Hematopoietic multipotent progenitor cell treated with erythropoietin and hydrocortisone succinate and interleukin-3 and kit ligand, for 8 days (in vitro differentiated cells): Measurements from ENCODE around the gene CIDEC.

ENCODE experiments used
- DNase-seq: peaks from one replicate; pipeline ENCODE4 v3.0.0-alpha.2; 2015

Gene CIDEC, protein sequence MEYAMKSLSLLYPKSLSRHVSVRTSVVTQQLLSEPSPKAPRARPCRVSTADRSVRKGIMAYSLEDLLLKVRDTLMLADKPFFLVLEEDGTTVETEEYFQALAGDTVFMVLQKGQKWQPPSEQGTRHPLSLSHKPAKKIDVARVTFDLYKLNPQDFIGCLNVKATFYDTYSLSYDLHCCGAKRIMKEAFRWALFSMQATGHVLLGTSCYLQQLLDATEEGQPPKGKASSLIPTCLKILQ

DNA sequence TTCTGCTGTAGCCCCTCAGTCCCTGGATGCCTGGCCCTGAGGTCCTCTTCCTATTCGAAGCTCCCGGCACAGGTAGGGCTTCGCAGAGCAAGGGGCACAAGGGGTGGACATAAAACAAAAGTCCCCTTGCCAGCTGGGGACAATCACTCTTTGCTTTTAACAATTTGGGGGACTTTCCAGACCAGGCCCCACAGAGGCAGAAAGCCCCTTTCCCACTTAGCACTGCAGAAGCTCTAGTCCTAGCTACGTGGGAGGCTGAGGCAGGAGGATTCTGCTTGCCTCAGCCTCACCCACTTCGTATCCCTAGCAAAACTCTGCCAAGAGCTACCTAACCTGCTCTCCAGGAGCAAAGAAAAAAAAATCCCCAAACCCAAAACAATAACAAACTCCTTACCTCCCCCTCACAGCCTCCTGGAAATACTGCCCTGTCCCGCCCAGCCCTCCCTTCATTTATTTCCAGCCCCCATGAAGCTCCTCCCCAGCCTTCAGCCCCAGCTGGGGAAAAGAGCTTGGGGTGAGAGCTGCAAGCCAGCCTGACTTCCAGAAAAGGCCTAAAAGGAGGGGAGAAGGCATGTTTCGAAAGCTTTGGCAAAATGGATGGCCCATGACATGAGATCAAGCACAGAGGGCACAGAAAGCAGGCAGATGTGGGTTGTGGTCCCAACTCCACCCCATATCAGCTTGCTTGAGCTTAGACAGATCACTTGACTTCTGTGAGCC, at the start of gene CIDEC:
CIDEC (minus strand) TSS at position 424 of the 720 bp plus-strand sequence. CDS start 1,767 bp downstream, outside the sequence.
- DNase-seq, result no peak

DNA sequence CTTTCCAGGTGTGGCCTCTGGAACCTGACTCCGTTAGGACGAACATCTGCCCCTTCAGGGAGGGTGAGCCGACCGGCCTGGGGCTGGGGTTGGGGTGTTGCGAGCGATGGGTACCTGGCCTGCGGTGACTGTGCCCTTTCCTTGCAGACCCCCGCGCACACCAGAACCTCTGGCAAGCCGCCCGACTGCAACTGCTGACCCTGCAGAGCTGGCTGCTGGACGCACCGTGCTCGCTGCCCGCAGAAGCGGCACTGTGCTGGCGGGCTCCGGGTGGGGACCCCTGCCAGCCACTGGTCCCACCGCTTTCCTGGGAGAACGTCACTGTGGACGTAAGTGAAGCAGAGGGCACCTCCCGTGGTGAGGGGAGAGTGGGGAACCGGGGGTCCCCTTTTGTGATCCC, 48.1 kb upstream of the CIDEC start:
- DNase-seq, result no peak

DNA sequence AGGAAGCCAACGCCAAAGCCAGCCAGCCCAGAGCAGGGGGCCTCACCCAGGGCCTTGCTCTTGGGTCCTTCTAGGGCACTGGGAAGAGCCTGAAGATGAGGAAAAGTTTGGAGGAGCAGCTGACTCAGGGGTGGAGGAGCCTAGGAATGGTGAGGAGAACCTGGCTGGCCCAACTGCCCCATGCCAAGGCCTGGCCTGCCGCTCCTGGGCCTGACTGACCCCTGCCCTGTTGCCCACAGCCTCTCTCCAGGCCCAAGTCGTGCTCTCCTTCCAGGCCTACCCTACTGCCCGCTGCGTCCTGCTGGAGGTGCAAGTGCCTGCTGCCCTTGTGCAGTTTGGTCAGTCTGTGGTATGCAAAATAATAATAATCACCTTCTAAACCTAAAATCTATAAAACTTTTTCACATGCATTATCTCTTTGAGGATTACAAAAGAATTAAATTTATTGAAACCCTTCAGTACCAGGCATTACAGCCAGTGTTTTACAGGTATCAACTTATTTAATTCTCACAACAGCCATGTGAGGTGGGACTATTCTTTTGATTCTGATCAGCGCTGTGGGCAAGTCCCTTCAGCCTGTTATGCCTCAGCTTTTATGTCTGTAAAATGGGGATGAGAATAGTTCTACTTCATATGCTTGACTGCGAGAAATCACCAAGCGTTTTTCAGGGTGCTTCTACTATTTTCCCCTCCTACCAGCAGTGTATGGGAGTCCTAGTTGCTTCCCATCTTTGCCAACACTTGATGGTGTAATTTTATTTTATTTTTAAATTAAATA, 38.4 kb upstream of the CIDEC start:
- DNase-seq, result no peak

DNA sequence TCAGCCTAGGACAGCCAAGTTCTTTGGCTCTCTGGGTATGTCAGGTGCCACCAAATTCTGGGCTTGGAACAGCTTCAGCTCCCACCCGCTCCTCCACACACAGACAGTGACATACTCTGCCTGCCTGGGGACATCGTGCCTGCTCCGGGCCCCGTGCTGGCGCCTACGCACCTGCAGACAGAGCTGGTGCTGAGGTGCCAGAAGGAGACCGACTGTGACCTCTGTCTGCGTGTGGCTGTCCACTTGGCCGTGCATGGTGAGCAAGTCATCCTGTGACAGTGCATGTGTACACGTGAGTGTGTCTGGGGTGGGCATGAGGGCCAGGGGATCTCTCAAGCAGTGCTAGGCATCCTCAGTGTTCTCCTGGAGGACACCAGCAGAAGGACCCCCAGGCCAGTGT, 37.8 kb upstream of the CIDEC start:
- peak; percentile 0 for DNase-seq

DNA sequence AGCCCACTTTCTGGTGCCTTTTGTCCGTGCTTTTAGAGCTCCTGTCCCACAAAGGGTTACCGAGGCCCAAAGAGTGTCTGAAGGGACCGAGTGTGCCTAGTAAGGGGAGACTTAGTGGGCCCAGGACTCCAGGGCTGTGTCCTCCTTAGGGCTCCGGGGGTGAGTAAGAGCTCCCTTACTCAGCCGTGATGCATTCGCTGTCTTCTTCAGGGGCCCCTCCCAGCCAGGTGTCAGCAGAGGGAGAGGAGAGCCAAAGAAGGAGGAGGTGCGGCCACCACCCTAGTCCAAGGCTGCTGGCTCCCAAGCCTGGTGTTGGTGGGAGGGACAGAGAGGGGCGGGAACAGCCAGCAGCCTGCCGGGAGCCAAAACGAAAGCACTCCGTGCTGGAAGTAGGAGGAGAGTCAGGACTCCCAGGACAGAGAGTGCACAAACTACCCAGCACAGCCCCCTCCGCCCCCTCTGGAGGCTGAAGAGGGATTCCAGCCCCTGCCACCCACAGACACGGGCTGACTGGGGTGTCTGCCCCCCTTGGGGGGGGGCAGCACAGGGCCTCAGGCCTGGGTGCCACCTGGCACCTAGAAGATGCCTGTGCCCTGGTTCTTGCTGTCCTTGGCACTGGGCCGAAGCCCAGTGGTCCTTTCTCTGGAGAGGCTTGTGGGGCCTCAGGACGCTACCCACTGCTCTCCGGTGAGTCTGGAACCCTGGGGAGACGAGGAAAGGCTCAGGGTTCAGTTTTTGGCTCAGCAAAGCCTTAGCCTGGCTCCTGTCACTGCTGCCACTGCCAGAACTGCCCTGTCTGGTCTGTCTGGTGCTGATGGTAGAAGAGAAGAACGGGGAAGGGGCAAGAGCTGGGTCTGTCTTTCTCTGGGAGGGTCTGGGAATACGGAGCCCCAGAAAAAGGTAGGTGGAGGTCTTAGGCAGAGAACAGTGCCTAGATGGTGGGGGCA, 37.0 kb upstream of the CIDEC start, which contains the start of gene IL17RC:
IL17RC (plus strand) TSS at position 365 of the 947 bp plus-strand sequence; CDS start at position 583, 218 bp downstream.
- DNase-seq, result peak; percentile 88

DNA sequence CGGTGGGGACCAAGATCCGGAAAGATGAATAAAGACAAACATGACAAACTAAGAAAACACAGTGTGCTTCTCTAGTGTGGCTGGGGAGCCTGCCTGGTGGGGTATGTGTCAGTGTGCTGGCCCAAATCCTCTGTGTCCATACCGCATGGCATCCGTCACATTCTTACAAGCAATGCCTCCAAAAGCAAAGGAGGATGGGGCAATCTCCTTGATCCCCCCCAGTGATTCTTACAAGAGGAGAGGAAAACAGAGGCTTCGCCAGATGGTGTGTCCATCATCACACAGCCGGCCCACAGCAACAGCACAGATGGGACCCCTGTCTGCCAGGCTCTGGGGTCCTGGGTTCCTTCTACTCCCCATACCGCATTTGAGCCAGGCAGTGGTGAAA, 36.3 kb upstream of the CIDEC start:
- DNase-seq, result peak; percentile 12

DNA sequence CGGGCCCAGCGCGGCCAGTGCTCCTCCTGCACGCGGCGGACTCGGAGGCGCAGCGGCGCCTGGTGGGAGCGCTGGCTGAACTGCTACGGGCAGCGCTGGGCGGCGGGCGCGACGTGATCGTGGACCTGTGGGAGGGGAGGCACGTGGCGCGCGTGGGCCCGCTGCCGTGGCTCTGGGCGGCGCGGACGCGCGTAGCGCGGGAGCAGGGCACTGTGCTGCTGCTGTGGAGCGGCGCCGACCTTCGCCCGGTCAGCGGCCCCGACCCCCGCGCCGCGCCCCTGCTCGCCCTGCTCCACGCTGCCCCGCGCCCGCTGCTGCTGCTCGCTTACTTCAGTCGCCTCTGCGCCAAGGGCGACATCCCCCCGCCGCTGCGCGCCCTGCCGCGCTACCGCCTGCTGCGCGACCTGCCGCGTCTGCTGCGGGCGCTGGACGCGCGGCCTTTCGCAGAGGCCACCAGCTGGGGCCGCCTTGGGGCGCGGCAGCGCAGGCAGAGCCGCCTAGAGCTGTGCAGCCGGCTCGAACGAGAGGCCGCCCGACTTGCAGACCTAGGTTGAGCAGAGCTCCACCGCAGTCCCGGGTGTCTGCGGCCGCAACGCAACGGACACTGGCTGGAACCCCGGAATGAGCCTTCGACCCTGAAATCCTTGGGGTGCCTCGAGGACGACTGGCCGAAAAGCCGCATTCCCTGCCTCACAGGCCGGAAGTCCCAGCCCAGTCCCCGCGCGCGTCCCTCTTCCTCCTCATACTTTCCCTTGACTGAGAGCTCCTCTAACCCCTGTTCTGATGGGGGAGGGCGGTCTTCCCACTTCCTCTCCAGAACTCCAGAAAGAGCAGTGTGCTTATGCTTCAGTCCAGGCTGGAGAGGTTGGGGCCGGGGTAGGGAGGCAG, 35.4 kb upstream of the CIDEC start:
- DNase-seq, result peak; percentile 53

DNA sequence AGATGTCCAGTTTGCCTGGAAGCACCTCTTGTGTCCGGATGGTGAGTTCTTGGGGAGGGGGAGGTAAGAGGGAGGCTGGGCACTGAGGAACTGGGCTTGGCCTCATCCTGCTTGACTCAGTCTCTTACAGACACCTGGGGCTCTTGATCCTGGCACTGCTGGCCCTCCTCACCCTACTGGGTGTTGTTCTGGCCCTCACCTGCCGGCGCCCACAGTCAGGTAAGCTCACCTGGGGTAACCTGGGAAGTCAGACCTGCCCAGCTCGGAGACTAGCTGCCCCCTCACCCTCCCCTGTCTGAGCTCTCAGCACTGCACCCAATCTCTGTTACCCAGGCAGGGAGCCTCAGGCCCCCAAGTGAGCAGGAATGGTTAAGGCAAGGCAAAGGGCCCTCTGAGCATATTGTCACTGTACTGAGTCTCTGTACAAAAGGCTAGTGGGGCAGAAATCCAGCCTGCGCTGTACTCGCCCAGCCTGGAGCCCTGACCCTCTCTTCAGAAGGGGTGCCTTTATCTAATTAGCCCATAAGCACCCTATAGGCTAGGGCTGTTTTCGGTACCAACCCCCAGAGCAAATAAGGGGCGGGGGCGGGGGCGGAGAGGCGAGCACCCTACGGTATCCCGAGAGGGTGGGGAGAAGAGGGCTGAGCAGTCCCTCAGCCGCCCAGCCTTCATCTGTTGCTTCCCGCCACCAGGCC, 34.7 kb upstream of the CIDEC start:
- DNase-seq, result peak; percentile 80

DNA sequence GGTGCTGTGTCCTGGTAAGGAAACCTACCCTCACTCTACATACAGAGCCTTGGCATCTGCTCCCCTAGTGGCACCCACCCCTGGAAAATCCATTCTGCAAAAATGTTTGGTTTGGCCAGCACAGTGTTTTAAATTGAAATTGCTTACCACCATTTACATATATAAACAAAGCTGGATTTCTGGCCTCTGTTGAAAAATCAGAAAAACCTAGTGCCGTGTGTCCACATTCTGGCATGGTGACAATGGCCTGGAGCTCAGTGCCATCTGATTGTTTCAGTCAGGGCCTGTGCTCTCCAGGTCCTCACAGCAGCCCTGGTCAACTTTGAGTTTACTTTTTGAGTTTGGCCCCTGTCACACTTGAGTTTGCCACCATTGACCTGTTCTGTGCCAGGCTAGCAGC, 34.0 kb upstream of the CIDEC start:
- DNase-seq, result no peak

DNA sequence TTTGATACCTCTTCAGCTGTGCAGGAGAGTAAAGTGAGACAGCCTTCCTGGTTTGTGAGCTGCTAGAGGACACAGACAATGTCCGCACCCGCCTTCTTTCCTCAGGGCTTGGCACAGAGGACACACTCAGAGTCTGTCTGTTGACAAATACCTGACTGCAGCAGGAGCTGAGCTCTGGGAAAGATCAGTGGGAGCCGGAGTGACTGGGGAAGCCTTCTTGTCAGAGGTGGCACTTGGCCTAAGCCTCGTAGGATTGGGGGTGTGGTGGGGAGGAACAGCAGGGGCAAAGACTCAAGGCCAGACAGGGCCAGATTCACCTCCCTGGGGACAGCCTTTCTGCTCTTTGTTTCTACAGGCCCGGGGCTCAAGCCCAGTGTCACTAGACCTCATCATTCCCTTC, 33.5 kb upstream of the CIDEC start:
- DNase-seq, result no peak

DNA sequence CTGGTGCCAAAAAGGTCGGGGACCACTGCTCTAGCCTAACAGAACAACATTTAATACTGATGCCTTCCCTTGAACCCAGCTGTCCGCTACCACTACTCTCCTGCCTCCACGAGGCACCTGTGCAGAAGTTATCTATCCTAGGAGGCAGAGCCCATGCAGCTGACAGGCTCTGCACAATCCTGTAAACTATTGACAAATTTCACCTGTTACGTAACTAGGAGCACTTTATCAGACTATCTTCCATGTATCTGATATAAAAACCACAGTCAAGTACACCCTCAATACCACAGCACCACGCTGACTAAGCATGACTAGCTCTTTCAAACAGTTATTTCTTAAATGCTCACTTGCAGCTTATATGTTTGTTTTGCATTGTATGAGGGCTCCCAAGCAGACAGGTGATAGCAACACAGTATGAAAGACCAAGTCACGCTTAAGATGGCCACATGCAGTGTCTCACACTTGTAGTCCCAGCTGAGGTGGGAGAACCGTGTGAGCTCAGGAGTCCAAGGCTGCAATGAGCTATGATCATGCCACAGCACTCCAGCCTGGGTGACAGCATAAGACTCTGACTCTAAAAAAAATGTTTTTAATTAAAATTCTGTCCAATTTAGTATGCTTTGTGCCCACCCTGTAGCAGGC, 32.4 kb upstream of the CIDEC start:
- peak; percentile 84 for DNase-seq

DNA sequence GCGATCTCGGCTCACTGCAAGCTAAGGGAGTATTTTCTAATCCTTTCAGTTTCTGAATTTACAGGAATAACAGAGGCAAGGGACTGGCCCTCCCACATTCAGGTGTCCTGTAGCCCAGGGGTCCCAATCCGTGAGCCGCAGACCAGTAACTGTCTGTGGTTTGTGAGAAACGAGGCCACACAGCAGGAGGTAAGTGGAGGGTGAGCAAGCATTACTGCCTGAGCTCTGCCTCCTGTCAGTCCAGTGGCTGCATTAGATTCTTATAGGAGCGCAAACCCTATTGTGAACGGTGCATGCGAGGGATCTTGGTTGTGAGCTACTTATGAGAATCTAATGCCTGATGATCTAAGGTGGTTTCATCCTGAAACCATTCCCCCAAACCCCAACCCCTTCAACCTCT, 31.8 kb upstream of the CIDEC start:
- DNase-seq, result no peak

DNA sequence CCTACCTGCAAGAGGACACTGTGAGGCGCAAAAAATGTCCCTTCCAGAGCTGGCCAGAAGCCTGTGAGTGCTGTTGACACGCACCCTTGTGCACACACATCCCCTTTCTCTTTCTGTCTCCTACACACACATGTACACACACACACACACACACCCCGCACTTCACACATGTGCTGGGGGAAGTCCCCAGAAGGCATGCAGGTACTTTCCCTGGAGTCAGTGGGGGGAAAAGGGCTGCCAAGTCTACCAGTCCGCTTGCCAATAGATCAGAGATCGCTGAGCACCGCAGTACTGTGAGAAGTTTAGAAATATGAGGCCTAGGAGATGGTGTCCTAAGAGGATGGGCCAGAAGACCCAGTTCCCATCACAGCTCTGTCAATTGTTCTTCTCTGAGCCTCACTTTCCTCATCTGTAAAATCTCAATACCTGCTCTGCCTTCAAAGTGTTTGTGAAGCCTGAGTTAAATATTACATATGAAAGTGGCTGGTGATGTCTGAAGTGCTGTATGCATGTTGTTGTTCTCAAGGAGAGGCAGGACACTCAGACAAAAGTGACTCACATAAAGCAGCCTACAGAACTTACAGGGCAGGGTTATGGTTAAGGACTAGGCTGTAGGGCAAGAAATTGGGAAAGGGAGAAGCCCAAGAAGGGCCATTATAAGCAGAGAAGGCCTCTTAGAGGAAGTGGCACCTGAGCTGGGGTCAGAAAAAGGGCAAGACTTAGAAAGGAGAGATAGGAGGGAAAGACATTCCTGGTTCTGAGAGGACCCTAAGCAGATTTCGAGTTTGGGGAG, 29.4 kb upstream of the CIDEC start:
- DNase-seq, result no peak

DNA sequence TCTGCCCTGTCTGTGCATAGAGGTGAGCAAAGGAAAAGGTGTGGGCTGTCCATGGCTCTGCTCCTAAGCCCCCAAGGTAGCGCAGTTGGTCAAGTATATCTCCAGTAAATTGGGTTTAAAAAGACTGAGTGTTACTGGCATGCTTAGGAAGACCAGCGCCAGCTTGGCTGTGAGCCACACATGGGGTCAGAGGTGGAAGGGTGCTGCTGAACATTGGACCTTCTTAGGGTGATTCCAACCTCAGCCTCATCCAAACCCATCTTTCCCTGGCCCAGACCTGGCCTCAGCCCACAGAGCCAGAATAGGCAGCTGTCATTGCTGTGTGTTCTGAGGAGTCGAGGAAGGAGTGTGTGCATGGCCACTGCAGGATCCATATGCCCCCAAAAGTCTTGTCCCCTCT, 28.2 kb upstream of the CIDEC start:
- DNase-seq, result no peak

DNA sequence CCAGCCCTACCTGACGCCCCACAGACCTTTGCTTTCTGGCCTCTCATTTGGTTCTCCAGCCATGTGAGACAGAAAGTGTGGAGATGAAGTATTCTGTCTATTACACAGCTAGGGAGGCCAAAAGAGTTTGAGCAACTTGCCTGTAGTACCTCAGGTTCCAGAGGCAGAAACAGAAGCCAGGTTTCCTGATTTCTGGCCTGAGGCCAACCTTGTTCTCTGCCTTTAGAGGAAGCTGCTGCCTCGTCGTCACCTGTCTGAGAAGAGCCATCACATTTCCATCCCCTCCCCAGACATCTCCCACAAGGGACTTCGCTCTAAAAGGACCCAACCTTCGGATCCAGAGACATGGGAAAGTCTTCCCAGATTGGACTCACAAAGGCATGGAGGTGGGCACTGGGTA, 26.4 kb upstream of the CIDEC start:
- DNase-seq, result no peak

DNA sequence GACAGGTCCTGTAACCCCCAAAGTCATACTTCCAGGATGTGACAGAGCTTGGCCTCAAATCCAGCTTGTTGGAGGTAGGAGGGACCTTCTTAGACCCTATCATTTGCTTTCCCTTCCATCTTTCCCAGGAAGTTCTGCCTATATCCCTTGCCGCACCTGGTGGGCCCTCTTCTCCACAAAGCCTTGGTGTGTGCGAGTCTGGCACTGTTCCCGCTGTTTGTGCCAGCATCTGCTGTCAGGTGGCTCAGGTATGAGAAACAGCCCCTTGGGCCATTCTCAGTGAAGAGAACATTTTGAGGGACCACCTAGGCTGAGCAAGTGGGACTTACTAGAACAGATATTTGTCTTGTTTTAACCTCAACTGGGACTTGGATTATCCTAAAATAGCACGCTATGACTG, 23.9 kb upstream of the CIDEC start:
- no peak for DNase-seq

DNA sequence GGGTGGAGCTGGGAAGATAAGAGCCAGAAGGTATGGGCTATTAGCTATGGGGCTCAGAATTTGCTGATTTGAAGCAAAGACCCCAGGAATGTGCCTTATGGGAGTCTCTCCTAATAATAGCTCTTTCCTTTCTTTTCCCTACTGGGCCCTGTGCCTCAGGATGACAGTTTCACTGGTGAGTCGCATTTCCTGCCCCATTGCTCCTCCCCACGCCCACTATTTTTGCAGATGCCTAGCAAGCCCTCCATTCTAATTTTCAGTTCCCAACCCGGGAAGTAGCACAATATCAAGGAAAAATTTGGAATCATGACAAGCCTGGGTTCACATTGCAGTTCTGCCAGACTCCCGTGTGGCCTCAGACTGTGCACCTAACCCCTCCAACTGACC, 23.2 kb upstream of the CIDEC start:
- no peak for DNase-seq

DNA sequence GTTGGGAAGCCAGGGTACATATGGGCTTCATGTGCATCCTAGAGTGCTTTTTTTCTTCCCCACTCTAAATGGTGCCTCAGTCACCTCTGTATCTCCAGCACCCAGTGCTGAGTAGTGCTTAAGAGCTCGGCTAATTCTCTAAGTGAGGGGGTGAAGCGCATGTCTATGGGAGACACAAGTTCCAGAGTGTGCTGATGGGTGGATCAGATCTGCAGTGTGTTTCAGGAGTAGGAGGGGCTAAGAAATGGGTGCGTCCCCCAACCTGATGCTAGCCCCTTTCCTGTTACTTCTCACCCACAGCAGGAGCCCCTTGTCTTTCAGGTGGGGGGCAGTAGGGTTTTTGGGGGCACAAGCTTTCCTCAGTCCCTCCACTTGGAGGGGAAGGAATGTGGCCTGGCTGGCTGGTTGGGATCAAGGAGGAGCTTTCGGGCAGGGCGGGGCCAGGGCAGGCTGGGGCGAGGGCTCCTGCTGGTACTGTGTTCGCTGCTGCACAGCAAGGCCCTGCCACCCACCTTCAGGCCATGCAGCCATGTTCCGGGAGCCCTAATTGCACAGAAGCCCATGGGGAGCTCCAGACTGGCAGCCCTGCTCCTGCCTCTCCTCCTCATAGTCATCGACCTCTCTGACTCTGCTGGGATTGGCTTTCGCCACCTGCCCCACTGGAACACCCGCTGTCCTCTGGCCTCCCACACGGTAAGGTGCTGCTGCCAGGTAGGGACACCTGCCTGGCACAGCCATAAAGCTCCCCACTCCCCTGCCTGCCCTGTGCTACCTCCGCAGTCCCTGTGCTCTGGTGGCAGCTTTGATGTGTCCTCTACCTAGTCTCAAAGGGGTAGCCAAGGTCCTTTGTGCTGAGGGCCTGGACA, 22.6 kb upstream of the CIDEC start, which contains the start of gene IL17RE:
IL17RE (plus strand) TSS at position 477 of the 866 bp plus-strand sequence; CDS start at position 562, 85 bp downstream.
- DNase-seq, result peak; percentile 40
